ACHN (cell line): ENCODE results near the gene ZNF185.
"Not testable (repeated sequence)": the region's sequence is repeated elsewhere in the genome, so short reads cannot be mapped to it uniquely, and the experiment has no call there.

ENCODE experiments used
- DNase-seq: peaks from one replicate; pipeline ENCODE4 v3.0.0-alpha.2; 2015
- in situ Hi-C: cut with HindIII; loops from 2 replicates; pipeline ENCODE4 v1.10.0; 2017; ENCODE audit warnings: low sequenced_read_pairs, low pct_ligation_motif_present, low pct_unique_long_range_greater_than_20kb

The ZNF185 gene

GRCh38 chrX:152910018-152910417, 12.2 kb downstream of the ZNF185 start:
- peak; percentile 1 for DNase-seq
- in situ Hi-C loops, result not testable (repeated sequence)

GRCh38 chrX:152912106-152912505, 14.2 kb downstream of the ZNF185 start:
- DNase-seq, result no peak
- in situ Hi-C loops, result no loop called here

- no peak for DNase-seq
- in situ Hi-C loops, result no loop called here
These were observed 14.8 kb downstream of the ZNF185 start for GRCh38 chrX:152912641-152913040.

GRCh38 chrX:152913346-152913745, 15.5 kb downstream of the ZNF185 start:
- in situ Hi-C loops, result no loop called here
- no peak for DNase-seq

- in situ Hi-C loops, result no loop called here
- no peak for DNase-seq
These were observed 16.0 kb downstream of the ZNF185 start for GRCh38 chrX:152913910-152914309.

GRCh38 chrX:152915541-152916241, 17.8 kb downstream of the ZNF185 start:
- peak; percentile 15 for DNase-seq

GRCh38 chrX:152917656-152918579, 20.1 kb downstream of the ZNF185 start:
- in situ Hi-C loops, result no loop called here
- DNase-seq, result no peak

More at GRCh38 chrX:152915541-152916241, 17.8 kb downstream of the ZNF185 start:
- in situ Hi-C loops, result no loop called here

- no peak for DNase-seq
- in situ Hi-C loops, result no loop called here
These were observed 20.8 kb downstream of the ZNF185 start for GRCh38 chrX:152918707-152919106.

GRCh38 chrX:152923599-152923998, 25.7 kb downstream of the ZNF185 start:
- in situ Hi-C loops, result no loop called here
- no peak for DNase-seq

GRCh38 chrX:152925835-152926234, 28.0 kb downstream of the ZNF185 start:
- in situ Hi-C loops, result no loop called here
- no peak for DNase-seq

- in situ Hi-C loops, result no loop called here
These were observed 28.4 kb downstream of the ZNF185 start for GRCh38 chrX:152926279-152926678.

GRCh38 chrX:152926923-152927322, 29.1 kb downstream of the ZNF185 start:
- in situ Hi-C loops, result no loop called here
- DNase-seq, result no peak

More at GRCh38 chrX:152926279-152926678, 28.4 kb downstream of the ZNF185 start:
- peak; percentile 75 for DNase-seq

- in situ Hi-C loops, result no loop called here
These were observed 30.2 kb downstream of the ZNF185 start for GRCh38 chrX:152927858-152928760.

GRCh38 chrX:152928761-152929400, 31.0 kb downstream of the ZNF185 start:
- DNase-seq, result no peak
- in situ Hi-C loops, result no loop called here

More at GRCh38 chrX:152927858-152928760, 30.2 kb downstream of the ZNF185 start:
- DNase-seq, result no peak

GRCh38 chrX:152929898-152930297, 32.0 kb downstream of the ZNF185 start:
- DNase-seq, result no peak
- in situ Hi-C loops, result no loop called here

GRCh38 chrX:152930516-152930915, 32.6 kb downstream of the ZNF185 start:
- in situ Hi-C loops, result no loop called here
- no peak for DNase-seq

- in situ Hi-C loops, result no loop called here
- DNase-seq, result no peak
These were observed 34.3 kb downstream of the ZNF185 start for GRCh38 chrX:152932144-152932543.

- in situ Hi-C loops, result no loop called here
- no peak for DNase-seq
These were observed 34.8 kb downstream of the ZNF185 start for GRCh38 chrX:152932598-152933175.
